ENCODE measurements around the gene ATAD3B. TPM values are rescaled to one million over a fixed set of nuclear protein-coding genes. Genes with fewer than 3 reads are reported as not detected.
"Not testable (repeated sequence)": the region's sequence is repeated elsewhere in the genome, so short reads cannot be mapped to it uniquely, and the experiment has no call there.

ATAD3B gene
- total and polyA plus RNA-seq, 2 donors from 2014 or later = 13.3 to 28.8 TPM

DNA sequence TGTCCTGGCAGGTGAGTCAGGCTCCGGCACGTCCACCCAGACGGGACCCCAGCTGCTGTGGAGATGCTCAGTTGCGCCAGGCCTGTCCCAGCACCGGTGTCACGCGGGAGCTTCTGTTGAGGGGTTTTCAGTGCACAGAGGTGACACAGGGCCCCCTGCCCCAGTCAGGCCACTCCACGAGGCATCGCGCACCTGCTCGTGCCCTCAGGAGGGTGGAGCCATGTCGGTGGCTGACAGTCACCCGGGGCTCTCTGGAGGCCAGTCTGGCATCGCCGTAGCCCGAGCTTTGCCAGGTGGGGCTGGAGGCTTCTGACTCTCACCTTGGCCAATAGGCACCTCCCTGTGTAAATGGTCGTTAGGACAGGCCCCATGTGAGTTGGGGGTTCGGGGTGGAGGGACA is 57.8 kb downstream of the ATAD3B start:
- FAIRE-seq (no peak), DNase-seq (no peak)
- H3K36me3 ChIP-seq (ENCODE audit: control insufficient read depth in 2 of 3, insufficient read depth in 3 of 3, low read length in 3 of 3) = peaks cover 0 to 5% (median 0%) of the 10 kb centered on the region in 3 donors
- H3K4me3 ChIP-seq (ENCODE audit: low read length in 3 of 3) = no peak overlapping the region
- H3K27ac ChIP-seq (ENCODE audit: low read depth in 2 of 2, low read length in 2 of 2) = no peak overlapping the region
- no peaks in the 10 kb centered on the region for H3K27me3 ChIP-seq (ENCODE audit: control insufficient read depth, insufficient read depth, low read length)
- H3K9ac ChIP-seq (ENCODE audit: low read length in 3 of 3) = no peak overlapping the region
- intact Hi-C loops (cut with DNase I) = no loop called here
- TF ChIP-seq, protein P1, sequence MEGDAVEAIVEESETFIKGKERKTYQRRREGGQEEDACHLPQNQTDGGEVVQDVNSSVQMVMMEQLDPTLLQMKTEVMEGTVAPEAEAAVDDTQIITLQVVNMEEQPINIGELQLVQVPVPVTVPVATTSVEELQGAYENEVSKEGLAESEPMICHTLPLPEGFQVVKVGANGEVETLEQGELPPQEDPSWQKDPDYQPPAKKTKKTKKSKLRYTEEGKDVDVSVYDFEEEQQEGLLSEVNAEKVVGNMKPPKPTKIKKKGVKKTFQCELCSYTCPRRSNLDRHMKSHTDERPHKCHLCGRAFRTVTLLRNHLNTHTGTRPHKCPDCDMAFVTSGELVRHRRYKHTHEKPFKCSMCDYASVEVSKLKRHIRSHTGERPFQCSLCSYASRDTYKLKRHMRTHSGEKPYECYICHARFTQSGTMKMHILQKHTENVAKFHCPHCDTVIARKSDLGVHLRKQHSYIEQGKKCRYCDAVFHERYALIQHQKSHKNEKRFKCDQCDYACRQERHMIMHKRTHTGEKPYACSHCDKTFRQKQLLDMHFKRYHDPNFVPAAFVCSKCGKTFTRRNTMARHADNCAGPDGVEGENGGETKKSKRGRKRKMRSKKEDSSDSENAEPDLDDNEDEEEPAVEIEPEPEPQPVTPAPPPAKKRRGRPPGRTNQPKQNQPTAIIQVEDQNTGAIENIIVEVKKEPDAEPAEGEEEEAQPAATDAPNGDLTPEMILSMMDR (IDR thresholded peaks at IDR 0.05; ENCODE audit: borderline replicate concordance, extremely low read depth, insufficient read depth) = no peak
- H3K4me1 ChIP-seq (ENCODE audit: control insufficient read depth in 2 of 3, insufficient read depth in 2 of 3, low read depth in 1 of 3, low read length in 3 of 3) = no peaks in the 10 kb centered on the region
- peaks cover 0 to 3% (median 0%) of the 10 kb centered on the region in 3 donors for H3K9me3 ChIP-seq (ENCODE audit: control insufficient read depth in 2 of 3, insufficient read depth in 1 of 3, low read length in 3 of 3)

GRCh38 chr1:1529936-1530335 is 58.4 kb downstream of the ATAD3B start:
- intact Hi-C loops (cut with DNase I) = no loop called here
- no peaks in the 10 kb centered on the region for H3K27me3 ChIP-seq (ENCODE audit: control insufficient read depth, insufficient read depth, low read length)
- no peak for FAIRE-seq

DNA sequence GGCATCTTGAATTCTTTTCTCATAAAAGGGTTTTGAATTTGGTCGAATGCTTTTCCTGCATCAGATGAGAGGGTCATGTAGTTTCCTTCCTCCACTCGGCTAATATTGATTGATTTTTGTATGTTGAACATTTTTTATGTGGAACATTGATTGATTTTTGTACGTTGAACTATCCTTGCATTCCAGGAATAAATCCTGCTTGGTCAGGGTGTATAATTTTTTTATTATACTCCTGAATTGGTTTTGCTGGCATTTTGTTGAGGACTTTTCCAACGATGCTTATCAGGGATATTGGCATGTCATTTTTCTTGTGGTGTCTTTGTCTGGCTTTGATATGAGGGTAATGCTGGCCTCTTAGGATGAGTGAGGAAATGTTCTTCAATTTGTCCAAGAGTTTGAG is 60.4 kb downstream of the ATAD3B start:
- H3K9ac ChIP-seq (ENCODE audit: low read length in 3 of 3) = no peak overlapping the region
- H3K4me3 ChIP-seq (ENCODE audit: low read length in 3 of 3) = no peak overlapping the region
- peaks cover 0 to 5% (median 0%) of the 10 kb centered on the region in 3 donors for H3K36me3 ChIP-seq (ENCODE audit: control insufficient read depth in 2 of 3, insufficient read depth in 3 of 3, low read length in 3 of 3)
- no peak overlapping the region for H3K27ac ChIP-seq (ENCODE audit: low read depth in 2 of 2, low read length in 2 of 2)
- no peak for DNase-seq
- TF ChIP-seq, protein P1 (IDR thresholded peaks at IDR 0.05; ENCODE audit: borderline replicate concordance, extremely low read depth, insufficient read depth) = no peak
- FAIRE-seq = no peak
- H3K27me3 ChIP-seq (ENCODE audit: control insufficient read depth, insufficient read depth, low read length) = no peaks in the 10 kb centered on the region
- peaks cover 0 to 3% (median 0%) of the 10 kb centered on the region in 3 donors for H3K9me3 ChIP-seq (ENCODE audit: control insufficient read depth in 2 of 3, insufficient read depth in 1 of 3, low read length in 3 of 3)
- intact Hi-C loops (cut with DNase I) = no loop called here
- H3K4me1 ChIP-seq (ENCODE audit: control insufficient read depth in 2 of 3, insufficient read depth in 2 of 3, low read depth in 1 of 3, low read length in 3 of 3) = no peaks in the 10 kb centered on the region

More at GRCh38 chr1:1529936-1530335, 58.4 kb downstream of the ATAD3B start:
- no peak overlapping the region for H3K4me3 ChIP-seq (ENCODE audit: low read length in 3 of 3)
- H3K27ac ChIP-seq (ENCODE audit: low read depth in 2 of 2, low read length in 2 of 2) = no peak overlapping the region
- no peak for DNase-seq
- H3K9ac ChIP-seq (ENCODE audit: low read length in 3 of 3) = no peak overlapping the region
- TF ChIP-seq, protein P1 (IDR thresholded peaks at IDR 0.05; ENCODE audit: borderline replicate concordance, extremely low read depth, insufficient read depth) = no peak
- peaks cover 0 to 5% (median 0%) of the 10 kb centered on the region in 3 donors for H3K36me3 ChIP-seq (ENCODE audit: control insufficient read depth in 2 of 3, insufficient read depth in 3 of 3, low read length in 3 of 3)
- H3K9me3 ChIP-seq (ENCODE audit: control insufficient read depth in 2 of 3, insufficient read depth in 1 of 3, low read length in 3 of 3) = peaks cover 0 to 3% (median 0%) of the 10 kb centered on the region in 3 donors
- no peaks in the 10 kb centered on the region for H3K4me1 ChIP-seq (ENCODE audit: control insufficient read depth in 2 of 3, insufficient read depth in 2 of 3, low read depth in 1 of 3, low read length in 3 of 3)

GRCh38 chr1:1533176-1533893 is 61.8 kb downstream of the ATAD3B start:
- H3K27me3 ChIP-seq (ENCODE audit: control insufficient read depth, insufficient read depth, low read length); H3K27ac ChIP-seq (ENCODE audit: low read depth in 2 of 2, low read length in 2 of 2); H3K4me1 ChIP-seq (ENCODE audit: control insufficient read depth in 2 of 3, insufficient read depth in 2 of 3, low read depth in 1 of 3, low read length in 3 of 3); DNase-seq; H3K36me3 ChIP-seq (ENCODE audit: control insufficient read depth in 2 of 3, insufficient read depth in 3 of 3, low read length in 3 of 3); intact Hi-C loops (cut with DNase I); H3K9me3 ChIP-seq (ENCODE audit: control insufficient read depth in 2 of 3, insufficient read depth in 1 of 3, low read length in 3 of 3); H3K9ac ChIP-seq (ENCODE audit: low read length in 3 of 3); FAIRE-seq; H3K4me3 ChIP-seq (ENCODE audit: low read length in 3 of 3): not testable (repeated sequence)

- H3K9me3 ChIP-seq (ENCODE audit: control insufficient read depth in 2 of 3, insufficient read depth in 1 of 3, low read length in 3 of 3); H3K4me3 ChIP-seq (ENCODE audit: low read length in 3 of 3); H3K9ac ChIP-seq (ENCODE audit: low read length in 3 of 3); H3K27me3 ChIP-seq (ENCODE audit: control insufficient read depth, insufficient read depth, low read length); intact Hi-C loops (cut with DNase I); H3K36me3 ChIP-seq (ENCODE audit: control insufficient read depth in 2 of 3, insufficient read depth in 3 of 3, low read length in 3 of 3); H3K27ac ChIP-seq (ENCODE audit: low read depth in 2 of 2, low read length in 2 of 2); DNase-seq; H3K4me1 ChIP-seq (ENCODE audit: control insufficient read depth in 2 of 3, insufficient read depth in 2 of 3, low read depth in 1 of 3, low read length in 3 of 3); FAIRE-seq: not testable (repeated sequence)
Measured at GRCh38 chr1:1533894-1534291, 62.3 kb downstream of the ATAD3B start.
